ENCODE data around the gene TMEM218. TPM values are rescaled to one million over a fixed set of nuclear protein-coding genes. Genes with fewer than 3 reads are reported as not detected.

Gene TMEM218
- 33.1 and 34.4 TPM in 2 replicates for total RNA-seq

DNA sequence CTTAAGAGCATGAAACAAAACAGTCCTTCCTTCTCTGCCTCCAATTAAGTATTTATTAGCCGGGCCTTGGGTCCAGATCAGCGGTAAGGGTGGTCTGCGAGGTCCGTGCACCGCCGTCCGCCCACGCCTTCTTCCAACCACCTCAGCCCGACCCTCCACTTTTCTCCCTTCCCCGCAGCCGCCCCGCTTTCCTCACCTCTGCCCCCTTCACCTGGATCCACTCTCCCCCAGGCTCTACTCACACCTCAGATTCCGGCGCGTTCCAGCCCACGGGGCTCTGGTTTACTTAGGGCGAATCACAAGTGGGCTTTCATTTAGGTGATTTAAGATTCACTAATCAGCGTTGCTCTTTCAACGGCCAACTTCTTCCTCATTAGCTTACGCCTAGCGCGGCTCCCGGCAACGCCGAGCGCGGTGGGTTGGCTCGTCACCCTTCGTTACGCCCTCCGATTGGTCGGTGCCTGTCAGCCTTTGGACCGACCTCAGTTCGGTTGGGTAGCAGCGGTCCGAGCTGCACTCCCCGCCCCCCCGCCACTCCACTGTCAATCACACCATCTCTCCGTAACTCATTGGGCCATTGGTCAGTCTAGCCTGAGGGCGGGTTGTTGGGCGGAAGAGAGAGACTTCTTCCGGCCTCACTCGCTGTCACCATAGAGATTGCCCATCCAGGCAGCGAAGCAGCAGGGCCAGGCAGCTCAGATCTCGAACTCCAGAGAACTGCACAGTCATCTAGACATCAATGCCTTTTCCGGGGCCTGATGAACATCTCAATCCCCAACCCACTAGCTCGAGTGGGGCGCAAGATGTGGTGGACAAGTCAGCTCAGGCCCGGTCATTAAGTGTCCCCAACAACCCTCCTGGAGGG is at the start of gene TMEM218:
TSS of gene TMEM218 (minus strand) at position 284 of the 865 bp plus-strand sequence. CDS start 9,385 bp downstream, outside the sequence.

DNA sequence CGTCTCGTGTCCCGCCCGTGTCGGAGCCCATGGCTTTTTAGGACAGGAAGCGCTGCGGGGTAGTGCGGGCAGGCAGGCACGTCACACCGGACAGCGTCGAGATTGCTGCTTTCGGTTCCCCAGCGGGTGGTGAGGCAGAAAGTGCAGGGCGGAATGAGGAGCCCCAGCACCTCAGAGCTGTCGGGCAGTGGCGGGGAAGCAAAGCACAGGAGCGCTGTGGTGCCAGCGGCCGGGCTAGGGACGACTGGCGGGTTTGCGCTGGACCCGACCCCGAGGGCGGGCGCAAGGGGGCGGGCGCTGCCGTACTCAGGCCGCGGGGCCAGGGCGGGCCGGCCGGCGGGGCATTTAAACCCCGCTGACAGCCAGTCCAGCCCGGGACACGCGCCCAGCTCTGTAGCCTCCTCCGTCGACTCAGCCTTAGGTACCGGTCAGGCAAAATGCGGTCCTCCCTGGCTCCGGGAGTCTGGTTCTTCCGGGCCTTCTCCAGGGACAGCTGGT is 48.4 kb downstream of the TMEM218 start, which contains the start of gene SLC37A2:
TSS of gene SLC37A2 (plus strand) at position 375 of the 498 bp plus-strand sequence. CDS start at position 438, 63 bp downstream.

Other genes starting within 250 kb of the TMEM218 start
- gene ROBO3, start 246.2 kb downstream of the TMEM218 start, total RNA-seq: 16.9 and 17.2 TPM in 2 replicates
- 132 and 166 TPM in 2 replicates for gene ROBO4, start 213.8 kb downstream of the TMEM218 start, total RNA-seq
- gene HEPN1, start 192.4 kb downstream of the TMEM218 start, total RNA-seq: 0.46 TPM in 1 of 2 replicates, not detected in the other
- gene HEPACAM, start 175.6 kb downstream of the TMEM218 start, total RNA-seq: not detected in 2 replicates
- 1.6 and 1.7 TPM in 2 replicates for gene CCDC15, start 157.4 kb downstream of the TMEM218 start, total RNA-seq
- under 0.01 and 0.30 TPM in 2 replicates for gene SLC37A2, start 48.3 kb downstream of the TMEM218 start, total RNA-seq
- gene PKNOX2, start 53.1 kb upstream of the TMEM218 start, total RNA-seq: under 0.01 TPM in 1 of 2 replicates, not detected in the other